Measurements from ENCODE around the gene HNRNPUL1. TPM values are rescaled to one million over a fixed set of nuclear protein-coding genes. Genes with fewer than 3 reads are reported as not detected.

Gene HNRNPUL1
- total and polyA plus RNA-seq, 10 of the 15 experiments (the other 5 are each of a cell fraction or from before 2014, with no cell fraction given), result 11.1 to 276 (median 117) TPM

DNA sequence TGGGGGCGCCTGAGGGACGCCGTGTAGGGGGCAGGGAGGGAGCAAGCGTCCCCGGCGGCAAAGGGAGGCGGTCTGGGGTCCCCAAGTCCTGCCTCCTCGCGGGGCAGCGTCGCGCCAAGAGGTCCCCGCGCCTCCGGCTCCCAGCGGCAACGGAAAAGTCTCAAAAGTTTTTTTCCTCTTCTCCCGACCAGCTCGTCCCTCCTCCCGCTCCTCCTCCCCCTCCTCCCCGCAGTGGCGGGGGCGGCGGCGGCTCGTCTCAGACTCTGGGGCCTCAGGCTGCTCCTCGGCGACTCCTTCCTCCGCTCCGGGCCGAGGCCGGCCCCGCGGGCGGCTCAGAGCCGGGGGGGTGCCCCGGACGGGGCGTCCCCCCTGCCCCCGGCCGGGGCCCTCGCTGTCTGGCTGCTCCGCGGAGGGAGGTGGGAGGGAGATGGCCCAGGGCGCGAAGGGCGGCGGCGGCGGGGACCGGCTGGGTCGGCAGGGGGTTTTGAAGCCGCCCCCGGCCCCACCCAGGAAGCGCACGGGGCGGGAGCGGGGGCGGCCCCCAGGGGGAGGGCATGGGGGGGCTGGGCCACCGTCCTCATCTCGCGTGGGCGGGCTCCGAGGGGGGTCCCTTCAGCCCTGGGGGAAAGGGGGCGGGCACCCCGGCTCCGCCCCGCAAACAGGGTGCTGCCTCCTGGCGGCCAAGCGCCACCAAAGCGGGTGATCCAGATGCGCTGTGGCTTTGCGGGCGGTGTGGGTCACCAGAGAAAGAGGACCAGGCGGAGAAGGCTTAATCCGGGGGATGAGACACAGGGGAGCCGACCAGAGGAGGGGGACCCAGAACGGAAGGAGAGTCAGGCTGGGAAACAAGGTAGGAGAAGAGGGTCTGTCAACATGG lies 89.5 kb downstream of the HNRNPUL1 start, which contains the start of gene TGFB1 (continued):
- TF ChIP-seq, protein P1, sequence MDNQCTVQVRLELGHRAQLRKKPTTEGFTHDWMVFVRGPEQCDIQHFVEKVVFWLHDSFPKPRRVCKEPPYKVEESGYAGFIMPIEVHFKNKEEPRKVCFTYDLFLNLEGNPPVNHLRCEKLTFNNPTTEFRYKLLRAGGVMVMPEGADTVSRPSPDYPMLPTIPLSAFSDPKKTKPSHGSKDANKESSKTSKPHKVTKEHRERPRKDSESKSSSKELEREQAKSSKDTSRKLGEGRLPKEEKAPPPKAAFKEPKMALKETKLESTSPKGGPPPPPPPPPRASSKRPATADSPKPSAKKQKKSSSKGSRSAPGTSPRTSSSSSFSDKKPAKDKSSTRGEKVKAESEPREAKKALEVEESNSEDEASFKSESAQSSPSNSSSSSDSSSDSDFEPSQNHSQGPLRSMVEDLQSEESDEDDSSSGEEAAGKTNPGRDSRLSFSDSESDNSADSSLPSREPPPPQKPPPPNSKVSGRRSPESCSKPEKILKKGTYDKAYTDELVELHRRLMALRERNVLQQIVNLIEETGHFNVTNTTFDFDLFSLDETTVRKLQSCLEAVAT (IDR thresholded peaks at IDR 0.05), result peak; percentile 75; the same call in 1 of the 2 replicates
- TF ChIP-seq SRF (IDR thresholded peaks at IDR 0.05; ENCODE audit: low read depth in 2 of 2, low read length in 2 of 2) (0 out of 4 replicates have a peak, but pooled peaks of 1 of the 2 experiments have one; percentile 6), RAD21 (IDR thresholded peaks at IDR 0.05; ENCODE audit: insufficient read depth, low read depth, low read length) (peak; percentile 56), PBX3 (IDR thresholded peaks at IDR 0.05; ENCODE audit: insufficient replicate concordance, low read depth, low read length) (no peak), ZNF217 (IDR thresholded peaks at IDR 0.05) (0 out of 2 replicates have a peak, but pooled peaks have one; percentile 55), IKZF2 (IDR thresholded peaks at IDR 0.05) (peak; percentile 31 to 46), NFIC (IDR thresholded peaks at IDR 0.05; ENCODE audit: low read depth, low read length) (no peak), RBBP5 (conservative IDR thresholded peaks at IDR 0.05) (no peak), SREBF2 (IDR thresholded peaks at IDR 0.05; ENCODE audit: low read length) (no peak), ZBTB11 (CRISPR knock-in tag; IDR thresholded peaks at IDR 0.05) (no peak), MTA3 (IDR thresholded peaks at IDR 0.05; ENCODE audit: borderline replicate concordance, low read length) (no peak), GABPA (IDR thresholded peaks at IDR 0.05; ENCODE audit: low read depth) (no peak), BMI1 (IDR thresholded peaks at IDR 0.05; ENCODE audit: borderline replicate concordance) (no peak)
- TF ChIP-seq, protein P2, sequence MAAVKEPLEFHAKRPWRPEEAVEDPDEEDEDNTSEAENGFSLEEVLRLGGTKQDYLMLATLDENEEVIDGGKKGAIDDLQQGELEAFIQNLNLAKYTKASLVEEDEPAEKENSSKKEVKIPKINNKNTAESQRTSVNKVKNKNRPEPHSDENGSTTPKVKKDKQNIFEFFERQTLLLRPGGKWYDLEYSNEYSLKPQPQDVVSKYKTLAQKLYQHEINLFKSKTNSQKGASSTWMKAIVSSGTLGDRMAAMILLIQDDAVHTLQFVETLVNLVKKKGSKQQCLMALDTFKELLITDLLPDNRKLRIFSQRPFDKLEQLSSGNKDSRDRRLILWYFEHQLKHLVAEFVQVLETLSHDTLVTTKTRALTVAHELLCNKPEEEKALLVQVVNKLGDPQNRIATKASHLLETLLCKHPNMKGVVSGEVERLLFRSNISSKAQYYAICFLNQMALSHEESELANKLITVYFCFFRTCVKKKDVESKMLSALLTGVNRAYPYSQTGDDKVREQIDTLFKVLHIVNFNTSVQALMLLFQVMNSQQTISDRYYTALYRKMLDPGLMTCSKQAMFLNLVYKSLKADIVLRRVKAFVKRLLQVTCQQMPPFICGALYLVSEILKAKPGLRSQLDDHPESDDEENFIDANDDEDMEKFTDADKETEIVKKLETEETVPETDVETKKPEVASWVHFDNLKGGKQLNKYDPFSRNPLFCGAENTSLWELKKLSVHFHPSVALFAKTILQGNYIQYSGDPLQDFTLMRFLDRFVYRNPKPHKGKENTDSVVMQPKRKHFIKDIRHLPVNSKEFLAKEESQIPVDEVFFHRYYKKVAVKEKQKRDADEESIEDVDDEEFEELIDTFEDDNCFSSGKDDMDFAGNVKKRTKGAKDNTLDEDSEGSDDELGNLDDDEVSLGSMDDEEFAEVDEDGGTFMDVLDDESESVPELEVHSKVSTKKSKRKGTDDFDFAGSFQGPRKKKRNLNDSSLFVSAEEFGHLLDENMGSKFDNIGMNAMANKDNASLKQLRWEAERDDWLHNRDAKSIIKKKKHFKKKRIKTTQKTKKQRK (IDR thresholded peaks at IDR 0.05; ENCODE audit: low read depth, low read length), result no peak
